H7 (cell line): ENCODE results near the gene FOXJ3. TPM values are rescaled to one million over a fixed set of nuclear protein-coding genes. Genes with fewer than 3 reads are reported as not detected.
A peak's percentile ranks its signal among the peaks of the same experiment; 100 is the strongest.

Experiments used
- DNase-seq: peaks from one replicate; pipeline ENCODE4 v3.0.0; 2012
- H3K27me3 ChIP-seq: 2 replicates; pipeline ENCODE4 v1.6.0; 2011; ENCODE audit warnings: mild to moderate bottlenecking, low read length; ENCODE audit not compliant: control insufficient read depth, insufficient read depth
- H3K36me3 ChIP-seq: replicated peaks from 2 replicates; pipeline ENCODE4 v1.5.1; 2011; ENCODE audit warnings: low read length; ENCODE audit not compliant: control insufficient read depth, insufficient read depth
- H3K4me3 ChIP-seq: 2 replicates; pipeline ENCODE4 v1.5.1; 2011; ENCODE audit warnings: low read depth, mild to moderate bottlenecking, control low read depth, low read length, moderate library complexity; ENCODE audit not compliant: insufficient read depth
- total RNA-seq: library from RNA; depleted of rRNA; stranded (reverse); fragments of >200 nt; shearing (Covaris generic); gene quantifications from 2 replicates; pipeline ENCODE4 v1.2.3, GENCODE V29; 2014

The FOXJ3 gene
- total RNA-seq, 1 experiment from 2014 or later = 41.5 TPM

GRCh38 chr1:42162181-42162580, 172.9 kb downstream of the FOXJ3 start:
- no peak overlapping the region for H3K4me3 ChIP-seq
- no peaks in the 10 kb centered on the region; the same call in 1 of the 2 replicates for H3K27me3 ChIP-seq
- no peak for DNase-seq
- no peaks in the 10 kb centered on the region for H3K36me3 ChIP-seq

- no peaks in the 10 kb centered on the region for H3K36me3 ChIP-seq
- no peaks in the 10 kb centered on the region; the same call in 1 of the 2 replicates for H3K27me3 ChIP-seq
- H3K4me3 ChIP-seq = no peak overlapping the region
- no peak for DNase-seq
Observed at GRCh38 chr1:42158189-42158588, 176.8 kb downstream of the FOXJ3 start.

GRCh38 chr1:42157667-42158066, 177.4 kb downstream of the FOXJ3 start:
- Histone ChIP-seq H3K4me3 (no peak overlapping the region), H3K27me3 (no peaks in the 10 kb centered on the region; the same call in 1 of the 2 replicates), H3K36me3 (no peaks in the 10 kb centered on the region)
- DNase-seq = no peak

GRCh38 chr1:42155362-42155761, 179.7 kb downstream of the FOXJ3 start:
- Histone ChIP-seq H3K27me3 (no peaks in the 10 kb centered on the region), H3K4me3 (no peak overlapping the region), H3K36me3 (no peaks in the 10 kb centered on the region)
- no peak for DNase-seq

GRCh38 chr1:42154685-42155084, 180.3 kb downstream of the FOXJ3 start:
- DNase-seq = no peak
- Histone ChIP-seq H3K4me3 (no peak overlapping the region), H3K27me3 (no peaks in the 10 kb centered on the region), H3K36me3 (no peaks in the 10 kb centered on the region)

GRCh38 chr1:42153624-42154023, 181.4 kb downstream of the FOXJ3 start:
- no peaks in the 10 kb centered on the region for H3K27me3 ChIP-seq
- H3K4me3 ChIP-seq = no peak overlapping the region
- no peaks in the 10 kb centered on the region for H3K36me3 ChIP-seq
- no peak for DNase-seq

GRCh38 chr1:42152907-42153600, 182.0 kb downstream of the FOXJ3 start, which contains the start of gene GUCA2B:
Gene GUCA2B, plus strand, starts transcription at chr1:42153410. Its CDS starts 41 bp downstream, at chr1:42153451.
- Histone ChIP-seq H3K27me3 (no peaks in the 10 kb centered on the region), H3K36me3 (no peaks in the 10 kb centered on the region), H3K4me3 (no peak within 1 kb of the TSS)
- DNase-seq = no peak

GRCh38 chr1:42152119-42152518, 182.9 kb downstream of the FOXJ3 start:
- Histone ChIP-seq H3K36me3 (no peaks in the 10 kb centered on the region), H3K4me3 (no peak overlapping the region)

GRCh38 chr1:42150651-42151050, 184.4 kb downstream of the FOXJ3 start:
- no peak for DNase-seq
- no peak overlapping the region for H3K4me3 ChIP-seq
- H3K27me3 ChIP-seq = no peaks in the 10 kb centered on the region
- no peaks in the 10 kb centered on the region for H3K36me3 ChIP-seq

More at GRCh38 chr1:42152119-42152518, 182.9 kb downstream of the FOXJ3 start:
- DNase-seq = no peak
- no peaks in the 10 kb centered on the region for H3K27me3 ChIP-seq

GRCh38 chr1:42148166-42148565, 186.9 kb downstream of the FOXJ3 start:
- no peak for DNase-seq
- Histone ChIP-seq H3K27me3 (no peaks in the 10 kb centered on the region), H3K4me3 (no peak overlapping the region), H3K36me3 (no peaks in the 10 kb centered on the region)

GRCh38 chr1:42146626-42147320, 188.3 kb downstream of the FOXJ3 start:
- no peak overlapping the region for H3K4me3 ChIP-seq
- H3K27me3 ChIP-seq = no peaks in the 10 kb centered on the region
- DNase-seq = peak; percentile 92
- no peaks in the 10 kb centered on the region for H3K36me3 ChIP-seq

- no peaks in the 10 kb centered on the region for H3K36me3 ChIP-seq
- no peaks in the 10 kb centered on the region for H3K27me3 ChIP-seq
- DNase-seq = peak; percentile 47
- H3K4me3 ChIP-seq = no peak overlapping the region
Observed at GRCh38 chr1:42145764-42146625, 189.0 kb downstream of the FOXJ3 start.

- DNase-seq = no peak
- no peaks in the 10 kb centered on the region for H3K36me3 ChIP-seq
Observed at GRCh38 chr1:42145389-42145716, 189.7 kb downstream of the FOXJ3 start.

GRCh38 chr1:42144711-42145388, 190.2 kb downstream of the FOXJ3 start:
- peak; percentile 48 for DNase-seq

More at GRCh38 chr1:42145389-42145716, 189.7 kb downstream of the FOXJ3 start:
- H3K27me3 ChIP-seq = no peaks in the 10 kb centered on the region
- no peak overlapping the region for H3K4me3 ChIP-seq

More at GRCh38 chr1:42144711-42145388, 190.2 kb downstream of the FOXJ3 start:
- no peaks in the 10 kb centered on the region for H3K27me3 ChIP-seq
- no peaks in the 10 kb centered on the region for H3K36me3 ChIP-seq
- no peak overlapping the region for H3K4me3 ChIP-seq
